Ishikawa (cell line): Measurements from ENCODE around the gene ZBED6.

Source experiments
- CEBPB ChIP-seq: IDR thresholded peaks from 2 replicates; pipeline ENCODE4 v1.6.1; 2012
- CREB1 ChIP-seq: IDR thresholded peaks from 2 replicates; pipeline ENCODE4 v1.6.1; 2012; ENCODE audit warnings: low read depth
- EGR1 ChIP-seq: IDR thresholded peaks from 2 replicates; pipeline ENCODE4 v1.6.1; 2012
- EP300 ChIP-seq: IDR thresholded peaks from 2 replicates; pipeline ENCODE4 v1.6.1; 2012; ENCODE audit warnings: borderline replicate concordance
- FOXM1 ChIP-seq: IDR thresholded peaks from 2 replicates; pipeline ENCODE4 v1.6.1; 2012; ENCODE audit warnings: low read depth, borderline replicate concordance
- NFIC ChIP-seq: IDR thresholded peaks from 2 replicates; pipeline ENCODE4 v1.6.1; 2012
- RAD21 ChIP-seq: IDR thresholded peaks from 2 replicates; pipeline ENCODE4 v1.6.1; 2012; ENCODE audit warnings: low read depth
- TAF1 ChIP-seq: IDR thresholded peaks from 2 replicates; pipeline ENCODE4 v1.6.1; 2012; ENCODE audit warnings: low read depth, mild to moderate bottlenecking
- TCF12 ChIP-seq: IDR thresholded peaks from 2 replicates; pipeline ENCODE4 v1.6.1; 2012; ENCODE audit warnings: low read depth
- TEAD4 ChIP-seq: IDR thresholded peaks from 2 replicates; pipeline ENCODE4 v1.6.1; 2012
- YY1 ChIP-seq: IDR thresholded peaks from 2 replicates; pipeline ENCODE4 v1.6.1; 2012; ENCODE audit warnings: low read depth
- ZBTB7A ChIP-seq: IDR thresholded peaks from 2 replicates; pipeline ENCODE4 v1.6.1; 2012; ENCODE audit warnings: low read depth
- TF ChIP-seq, protein P1 (sequence below): IDR thresholded peaks from 2 replicates; pipeline ENCODE4 v1.6.1; 2012
- TF ChIP-seq, protein P2 (sequence below): IDR thresholded peaks from 2 replicates; pipeline ENCODE4 v1.6.1; 2012; ENCODE audit warnings: low read depth, mild to moderate bottlenecking
- TF ChIP-seq, protein P3 (sequence below): IDR thresholded peaks from 2 replicates; pipeline ENCODE4 v1.6.1; 2012

Gene ZBED6

DNA sequence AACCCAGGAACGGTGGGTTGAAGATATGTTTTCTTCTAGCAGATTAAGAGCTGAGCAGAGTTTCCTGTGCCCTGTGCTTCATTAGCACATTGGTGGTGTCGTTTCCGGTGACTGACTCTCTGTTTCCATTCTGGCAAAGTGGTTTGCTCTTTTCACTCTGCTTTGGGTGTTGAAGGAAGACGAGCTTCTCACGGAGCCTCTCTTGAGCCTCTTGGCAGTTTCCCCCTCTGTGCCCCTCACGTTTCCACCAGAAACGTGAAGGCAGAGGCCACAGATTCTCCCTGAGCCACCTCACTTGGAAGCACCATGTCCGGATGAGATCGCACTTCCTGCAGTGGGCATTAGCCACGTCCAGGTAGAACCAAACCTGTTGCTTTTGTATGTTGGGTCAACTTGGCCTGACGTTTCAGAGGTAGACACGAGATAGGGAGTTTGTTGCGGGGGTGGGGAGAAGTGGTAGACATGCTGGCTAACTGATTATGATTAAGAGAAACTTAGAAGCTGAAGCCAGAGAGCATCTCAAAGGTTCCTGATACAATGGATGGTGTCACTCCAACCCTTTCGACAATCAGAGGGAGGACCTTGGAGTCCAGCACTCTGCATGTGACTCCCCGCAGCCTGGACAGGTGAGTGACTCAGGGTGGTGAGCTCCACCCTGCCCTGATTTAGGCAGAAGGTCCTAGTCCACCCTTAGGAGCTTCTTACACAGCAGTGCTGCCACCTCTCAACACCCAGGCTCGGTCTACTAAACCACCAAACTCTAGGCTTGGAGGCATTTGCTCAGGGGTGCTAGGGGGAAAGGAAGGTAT lies 30.2 kb upstream of the ZBED6 start, which contains the start of gene LAX1:
TSS of gene LAX1 (plus strand) at position 155 of the 809 bp plus-strand sequence. CDS start at position 538, 383 bp downstream.
- TF ChIP-seq YY1 (no peak), EP300 (no peak), TAF1 (no peak), TEAD4 (no peak), FOXM1 (no peak), CREB1 (no peak), TCF12 (no peak), NFIC (no peak), RAD21 (no peak)
- TF ChIP-seq, protein P1, sequence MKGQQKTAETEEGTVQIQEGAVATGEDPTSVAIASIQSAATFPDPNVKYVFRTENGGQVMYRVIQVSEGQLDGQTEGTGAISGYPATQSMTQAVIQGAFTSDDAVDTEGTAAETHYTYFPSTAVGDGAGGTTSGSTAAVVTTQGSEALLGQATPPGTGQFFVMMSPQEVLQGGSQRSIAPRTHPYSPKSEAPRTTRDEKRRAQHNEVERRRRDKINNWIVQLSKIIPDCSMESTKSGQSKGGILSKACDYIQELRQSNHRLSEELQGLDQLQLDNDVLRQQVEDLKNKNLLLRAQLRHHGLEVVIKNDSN = no peak
- TF ChIP-seq, protein P2, sequence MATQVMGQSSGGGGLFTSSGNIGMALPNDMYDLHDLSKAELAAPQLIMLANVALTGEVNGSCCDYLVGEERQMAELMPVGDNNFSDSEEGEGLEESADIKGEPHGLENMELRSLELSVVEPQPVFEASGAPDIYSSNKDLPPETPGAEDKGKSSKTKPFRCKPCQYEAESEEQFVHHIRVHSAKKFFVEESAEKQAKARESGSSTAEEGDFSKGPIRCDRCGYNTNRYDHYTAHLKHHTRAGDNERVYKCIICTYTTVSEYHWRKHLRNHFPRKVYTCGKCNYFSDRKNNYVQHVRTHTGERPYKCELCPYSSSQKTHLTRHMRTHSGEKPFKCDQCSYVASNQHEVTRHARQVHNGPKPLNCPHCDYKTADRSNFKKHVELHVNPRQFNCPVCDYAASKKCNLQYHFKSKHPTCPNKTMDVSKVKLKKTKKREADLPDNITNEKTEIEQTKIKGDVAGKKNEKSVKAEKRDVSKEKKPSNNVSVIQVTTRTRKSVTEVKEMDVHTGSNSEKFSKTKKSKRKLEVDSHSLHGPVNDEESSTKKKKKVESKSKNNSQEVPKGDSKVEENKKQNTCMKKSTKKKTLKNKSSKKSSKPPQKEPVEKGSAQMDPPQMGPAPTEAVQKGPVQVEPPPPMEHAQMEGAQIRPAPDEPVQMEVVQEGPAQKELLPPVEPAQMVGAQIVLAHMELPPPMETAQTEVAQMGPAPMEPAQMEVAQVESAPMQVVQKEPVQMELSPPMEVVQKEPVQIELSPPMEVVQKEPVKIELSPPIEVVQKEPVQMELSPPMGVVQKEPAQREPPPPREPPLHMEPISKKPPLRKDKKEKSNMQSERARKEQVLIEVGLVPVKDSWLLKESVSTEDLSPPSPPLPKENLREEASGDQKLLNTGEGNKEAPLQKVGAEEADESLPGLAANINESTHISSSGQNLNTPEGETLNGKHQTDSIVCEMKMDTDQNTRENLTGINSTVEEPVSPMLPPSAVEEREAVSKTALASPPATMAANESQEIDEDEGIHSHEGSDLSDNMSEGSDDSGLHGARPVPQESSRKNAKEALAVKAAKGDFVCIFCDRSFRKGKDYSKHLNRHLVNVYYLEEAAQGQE = no peak

DNA sequence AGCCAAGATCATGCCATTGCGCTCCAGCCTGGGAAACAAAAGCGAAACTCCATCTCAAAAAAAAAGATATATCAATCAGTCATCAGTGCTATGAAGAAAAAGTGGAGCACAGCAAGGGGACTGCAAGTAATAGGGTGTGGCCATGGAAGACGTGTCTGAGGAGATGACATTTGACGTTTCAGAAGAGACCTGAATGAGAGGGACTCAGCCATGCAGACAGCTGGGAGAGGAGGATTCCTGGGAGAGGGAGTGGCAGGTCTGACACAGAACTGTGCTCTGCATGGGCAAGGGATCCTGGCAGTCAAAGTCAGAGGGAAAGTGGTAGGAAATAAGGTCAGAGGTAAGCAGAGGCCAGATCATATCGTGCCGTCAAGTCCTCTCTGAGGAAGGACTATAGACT lies 27.2 kb upstream of the ZBED6 start:
- no peak for TF ChIP-seq TEAD4
- no peak for TF ChIP-seq RAD21
- TF ChIP-seq CEBPB = no peak
- TF ChIP-seq ZBTB7A = no peak
- TF ChIP-seq, protein P2 = no peak
- TF ChIP-seq FOXM1 = no peak
- no peak for TF ChIP-seq CREB1
- no peak for TF ChIP-seq YY1
- TF ChIP-seq, protein P1 = no peak

DNA sequence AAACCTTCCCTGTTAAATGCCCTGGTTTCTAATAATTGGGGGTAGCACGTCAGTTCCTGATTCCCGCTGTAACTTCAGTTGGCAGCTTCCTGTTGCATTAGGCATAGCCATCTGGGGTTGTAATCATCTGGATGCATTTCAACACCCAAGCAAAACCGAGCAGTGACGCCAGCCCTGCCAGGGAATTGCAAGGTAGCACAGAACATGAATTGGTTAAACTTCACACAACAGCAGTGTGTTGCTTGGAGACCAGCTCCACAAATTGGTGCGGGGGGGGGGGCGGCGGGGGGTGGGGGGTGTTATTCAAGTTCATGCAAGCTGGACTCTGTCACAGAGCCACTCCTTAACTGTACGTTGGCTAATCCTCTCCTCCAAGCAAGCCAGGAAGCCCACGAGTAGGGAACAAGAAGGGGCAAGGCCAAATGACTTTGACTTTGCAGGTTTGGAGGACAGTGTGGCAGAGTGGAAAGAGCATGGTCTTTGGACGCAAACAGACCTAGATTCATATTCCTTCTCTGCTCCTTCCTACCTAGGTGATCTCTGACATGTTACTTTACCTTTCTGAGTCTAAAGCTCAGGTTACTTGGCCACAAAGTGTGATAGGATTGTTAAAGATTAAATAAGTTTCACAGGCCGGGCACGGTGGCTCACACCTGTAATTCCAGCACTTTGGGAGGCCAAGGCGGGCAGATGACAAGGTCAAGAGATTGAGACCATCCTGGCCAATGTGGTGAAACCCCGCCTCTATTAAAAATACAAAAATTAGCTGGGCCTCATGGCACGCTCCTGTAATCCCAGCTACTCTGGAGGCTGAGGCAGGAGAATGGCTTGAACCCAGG lies 25.7 kb upstream of the ZBED6 start:
- TF ChIP-seq ZBTB7A (no peak), TCF12 (no peak), RAD21 (no peak), EGR1 (no peak), NFIC (no peak), FOXM1 (no peak), CEBPB (no peak), TAF1 (no peak), EP300 (no peak), CREB1 (no peak), YY1 (no peak), TEAD4 (no peak)
- TF ChIP-seq, protein P3, sequence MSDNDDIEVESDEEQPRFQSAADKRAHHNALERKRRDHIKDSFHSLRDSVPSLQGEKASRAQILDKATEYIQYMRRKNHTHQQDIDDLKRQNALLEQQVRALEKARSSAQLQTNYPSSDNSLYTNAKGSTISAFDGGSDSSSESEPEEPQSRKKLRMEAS = no peak
- TF ChIP-seq, protein P1 = no peak
- TF ChIP-seq, protein P2 = no peak

DNA sequence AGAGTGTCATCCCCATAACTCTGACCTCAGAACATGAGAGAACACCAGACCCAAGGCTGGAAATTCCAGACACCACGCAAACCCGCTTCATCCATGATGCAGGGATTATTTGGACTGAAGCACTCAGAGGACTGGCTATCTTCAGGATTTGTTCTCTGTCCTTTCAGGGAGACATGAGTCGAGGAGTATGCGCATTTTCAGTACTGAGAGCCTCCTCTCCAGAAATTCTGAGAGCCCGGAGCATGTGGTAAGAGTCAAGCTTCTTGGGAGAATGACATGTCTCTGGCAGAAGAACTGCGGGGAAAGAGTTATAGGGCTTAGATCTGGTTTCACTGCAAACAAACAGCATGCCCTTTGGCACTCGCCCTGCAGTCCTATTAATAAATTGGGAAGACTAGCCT lies 23.5 kb upstream of the ZBED6 start:
- TF ChIP-seq RAD21 (no peak), YY1 (no peak), EGR1 (no peak), CREB1 (no peak), TCF12 (no peak), FOXM1 (no peak), ZBTB7A (no peak), CEBPB (no peak), NFIC (no peak)
- TF ChIP-seq, protein P1 = no peak
- TF ChIP-seq, protein P3 = no peak
- TF ChIP-seq, protein P2 = no peak
